Omental fat pad (tissue), 4 donors: ENCODE results near the gene TMC8. TPM values are rescaled to one million over a fixed set of nuclear protein-coding genes. Genes with fewer than 3 reads are reported as not detected.

Experiments used
- ATAC-seq: fragments of 150-250 bp; one replicate; pipeline ENCODE4 v1.9.1; 2016; ENCODE audit warnings: mild to moderate bottlenecking, moderate library complexity; ENCODE audit not compliant: low FRiP score
- DNase-seq: peaks from one replicate; pipeline ENCODE4 v3.0.0-alpha.2; 2019; ENCODE audit warnings: low spot score
- total RNA-seq, 4 donors: library from RNA; depleted of rRNA; stranded (reverse); fragments of >200 nt; gene quantifications; one replicate each; pipeline ENCODE4 v1.1.0, GENCODE V29; 2016
- TF ChIP-seq, protein P1 (sequence below), 3 donors: fragments of 450-650 bp; IDR thresholded peaks; one replicate each; pipeline ENCODE4 v1.5.1; 2016 to 2017; ENCODE audit warnings: antibody characterized with exemption in 3 of 3, mild to moderate bottlenecking in 3 of 3, moderate library complexity in 2 of 3

Gene TMC8
- total RNA-seq, 4 donors from 2014 or later, result 3.2 to 12.5 (median 6.5) TPM

- no peak for DNase-seq
- TF ChIP-seq, protein P1, sequence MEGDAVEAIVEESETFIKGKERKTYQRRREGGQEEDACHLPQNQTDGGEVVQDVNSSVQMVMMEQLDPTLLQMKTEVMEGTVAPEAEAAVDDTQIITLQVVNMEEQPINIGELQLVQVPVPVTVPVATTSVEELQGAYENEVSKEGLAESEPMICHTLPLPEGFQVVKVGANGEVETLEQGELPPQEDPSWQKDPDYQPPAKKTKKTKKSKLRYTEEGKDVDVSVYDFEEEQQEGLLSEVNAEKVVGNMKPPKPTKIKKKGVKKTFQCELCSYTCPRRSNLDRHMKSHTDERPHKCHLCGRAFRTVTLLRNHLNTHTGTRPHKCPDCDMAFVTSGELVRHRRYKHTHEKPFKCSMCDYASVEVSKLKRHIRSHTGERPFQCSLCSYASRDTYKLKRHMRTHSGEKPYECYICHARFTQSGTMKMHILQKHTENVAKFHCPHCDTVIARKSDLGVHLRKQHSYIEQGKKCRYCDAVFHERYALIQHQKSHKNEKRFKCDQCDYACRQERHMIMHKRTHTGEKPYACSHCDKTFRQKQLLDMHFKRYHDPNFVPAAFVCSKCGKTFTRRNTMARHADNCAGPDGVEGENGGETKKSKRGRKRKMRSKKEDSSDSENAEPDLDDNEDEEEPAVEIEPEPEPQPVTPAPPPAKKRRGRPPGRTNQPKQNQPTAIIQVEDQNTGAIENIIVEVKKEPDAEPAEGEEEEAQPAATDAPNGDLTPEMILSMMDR (IDR thresholded peaks at IDR 0.05), result no peak
- peak; percentile 11 for ATAC-seq
Measured at GRCh38 chr17:78127888-78128550, 2.6 kb upstream of the TMC8 start.

DNA sequence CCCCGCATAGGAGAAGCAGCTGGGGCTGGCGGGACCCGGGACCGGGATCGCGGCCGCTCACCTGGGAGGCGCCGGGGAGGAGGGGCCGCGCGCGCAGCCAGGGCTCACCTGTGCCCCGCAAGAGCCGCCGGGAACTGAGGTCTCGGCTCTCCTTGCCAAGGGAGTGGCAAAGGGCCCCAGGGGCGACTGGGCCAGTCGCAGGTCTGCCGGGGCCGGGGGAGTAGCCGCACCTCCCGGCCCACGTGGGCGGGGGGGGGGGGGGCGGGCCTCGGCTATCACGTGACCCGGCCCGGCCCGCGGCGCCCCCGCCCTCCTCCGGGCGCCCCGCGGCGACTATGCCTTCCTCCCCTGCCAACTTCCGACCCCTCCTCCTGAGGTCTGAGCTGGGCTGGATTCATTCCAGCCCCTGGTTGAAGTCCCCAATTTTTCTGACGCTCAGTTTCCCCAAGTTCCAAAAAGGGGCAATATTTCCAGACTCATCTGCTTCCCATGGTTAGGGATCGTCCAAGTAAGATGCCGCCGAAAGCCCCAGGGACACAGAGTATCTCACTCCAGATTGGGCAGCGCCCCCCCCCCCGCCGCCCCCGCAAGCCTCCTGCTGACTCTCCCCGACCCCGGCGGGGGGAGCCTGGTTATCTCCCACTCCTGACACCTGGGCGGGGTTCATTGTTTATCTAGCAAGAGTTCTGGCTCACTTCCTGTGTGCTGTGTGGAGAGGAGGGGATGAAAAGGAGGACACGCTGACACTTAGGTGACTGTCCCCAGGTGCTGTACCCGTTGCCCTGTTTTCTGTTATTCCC lies 1.8 kb upstream of the TMC8 start, which contains the start of gene TMC6:
Gene TMC6 (minus strand): TSS at position 205 of the 800 bp plus-strand sequence. CDS start 1,923 bp downstream, outside the sequence.
- no peak for DNase-seq
- TF ChIP-seq, protein P1 (IDR thresholded peaks at IDR 0.05), result no peak
- ATAC-seq, result peak; percentile 4

GRCh38 chr17:78129351-78130089 lies 1.1 kb upstream of the TMC8 start:
- ATAC-seq, result no peak

GRCh38 chr17:78130090-78130436 lies 508 bp upstream of the TMC8 start:
- ATAC-seq, result no peak
- DNase-seq, result no peak
- TF ChIP-seq, protein P1 (IDR thresholded peaks at IDR 0.05), result no peak

More at GRCh38 chr17:78129351-78130089, 1.1 kb upstream of the TMC8 start:
- no peak for DNase-seq
- TF ChIP-seq, protein P1 (IDR thresholded peaks at IDR 0.05), result no peak

- ATAC-seq (no peak), DNase-seq (no peak)
Measured at GRCh38 chr17:78131172-78132083, 857 bp downstream of the TMC8 start.

More at GRCh38 chr17:78131172-78132083, 857 bp downstream of the TMC8 start:
- TF ChIP-seq, protein P1 (IDR thresholded peaks at IDR 0.05), result no peak
